HEK293 (cell line): ENCODE data around the gene PDE10A.

ENCODE experiments used
- CTCF ChIP-seq: fragments of 450-650 bp; formaldehyde crosslinking; IDR thresholded peaks from 2 replicates; pipeline ENCODE4 v1.5.1; 2016; ENCODE audit warnings: missing biosample characterization, missing genetic modification characterization
- KLF10 ChIP-seq: fragments of 450-650 bp; IDR thresholded peaks from 2 replicates; pipeline ENCODE4 v1.5.1; 2018; ENCODE audit warnings: missing biosample characterization, mild to moderate bottlenecking, missing genetic modification characterization
- ZNF362 ChIP-seq: fragments of 450-650 bp; formaldehyde crosslinking; IDR thresholded peaks from 2 replicates; pipeline ENCODE4 v1.5.1; 2016; ENCODE audit warnings: missing biosample characterization, missing genetic modification characterization
- TF ChIP-seq, protein P1 (sequence below): fragments of 450-650 bp; formaldehyde crosslinking; IDR thresholded peaks from 2 replicates; pipeline ENCODE4 v1.5.1; 2016; ENCODE audit warnings: missing biosample characterization, missing genetic modification characterization

DNA sequence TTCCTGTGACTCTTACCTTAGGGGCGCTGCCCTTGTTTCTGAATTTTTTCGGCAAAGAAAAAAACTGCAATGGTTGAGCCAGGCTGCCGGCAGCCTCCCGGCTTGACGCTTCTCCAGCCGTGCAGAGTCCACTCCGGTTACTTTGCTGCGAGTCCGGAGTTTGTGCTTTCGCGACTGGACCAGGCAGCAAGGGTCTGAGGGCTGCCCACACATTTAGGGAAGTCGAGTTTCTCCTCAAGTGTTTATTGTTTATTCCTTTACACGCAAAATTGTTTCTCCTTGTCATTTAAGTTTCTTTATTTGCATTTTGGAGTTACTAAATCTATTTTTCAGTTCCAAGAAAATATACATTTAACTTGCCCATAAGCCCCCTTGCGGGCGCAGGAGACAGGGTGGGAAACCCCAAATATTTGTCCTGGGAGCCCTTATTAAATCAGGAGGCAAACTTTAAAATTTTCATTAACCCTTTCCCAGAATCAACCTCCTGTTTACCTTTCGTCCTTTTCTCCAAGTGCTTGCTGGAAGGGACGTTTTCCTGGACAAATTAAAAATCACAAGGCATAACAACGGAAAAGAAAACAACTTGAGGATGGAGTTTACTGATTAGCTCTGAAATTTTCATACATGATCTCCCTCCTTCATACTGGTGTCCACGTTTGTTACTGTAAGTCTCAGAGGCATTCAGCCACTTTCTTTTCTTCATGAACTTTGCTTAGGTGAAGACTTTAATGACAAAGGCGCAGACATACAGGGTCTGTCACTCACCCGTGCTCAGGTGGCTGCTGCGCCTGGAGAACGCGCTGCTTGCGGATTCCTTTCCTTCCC lies 1.7 kb upstream of the PDE10A start:
- TF ChIP-seq CTCF (no peak), ZNF362 (no peak; the same call in 1 of the 2 replicates), KLF10 (tag by site-specific recombination) (0 out of 2 replicates have a peak, but pooled peaks have one; percentile 17)
- TF ChIP-seq, protein P1, sequence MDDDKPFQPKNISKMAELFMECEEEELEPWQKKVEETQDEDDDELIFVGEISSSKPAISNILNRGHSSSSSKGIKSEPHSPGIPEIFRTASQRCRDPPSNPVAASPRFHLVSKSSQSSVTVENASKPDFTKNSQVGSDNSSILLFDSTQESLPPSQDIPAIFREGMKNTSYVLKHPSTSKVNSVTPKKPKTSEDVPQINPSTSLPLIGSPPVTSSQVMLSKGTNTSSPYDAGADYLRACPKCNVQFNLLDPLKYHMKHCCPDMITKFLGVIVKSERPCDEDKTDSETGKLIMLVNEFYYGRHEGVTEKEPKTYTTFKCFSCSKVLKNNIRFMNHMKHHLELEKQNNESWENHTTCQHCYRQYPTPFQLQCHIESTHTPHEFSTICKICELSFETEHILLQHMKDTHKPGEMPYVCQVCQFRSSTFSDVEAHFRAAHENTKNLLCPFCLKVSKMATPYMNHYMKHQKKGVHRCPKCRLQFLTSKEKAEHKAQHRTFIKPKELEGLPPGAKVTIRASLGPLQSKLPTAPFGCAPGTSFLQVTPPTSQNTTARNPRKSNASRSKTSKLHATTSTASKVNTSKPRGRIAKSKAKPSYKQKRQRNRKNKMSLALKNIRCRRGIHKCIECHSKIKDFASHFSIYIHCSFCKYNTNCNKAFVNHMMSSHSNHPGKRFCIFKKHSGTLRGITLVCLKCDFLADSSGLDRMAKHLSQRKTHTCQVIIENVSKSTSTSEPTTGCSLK: no peak
